OCI-LY7 (cell line): ENCODE results near the gene PEMT.

Experiments
- CTCF ChIP-seq: fragments of 200-600 bp; sonication (generic); conservative IDR thresholded peaks from 2 replicates; pipeline ENCODE4 v1.5.1; 2014; ENCODE audit warnings: mild to moderate bottlenecking, antibody characterized with exemption, low read length, moderate library complexity, mixed read lengths
- EZH2phosphoT487 ChIP-seq: fragments of 200-600 bp; sonication (generic); IDR thresholded peaks from 2 replicates; pipeline ENCODE4 v1.6.1; 2018; ENCODE audit warnings: low read depth, borderline replicate concordance, mild to moderate bottlenecking, mixed run types, antibody characterized with exemption, low read length, moderate library complexity, mixed read lengths

GRCh38 chr17:17626840-17627239 lies 35.3 kb upstream of the PEMT start:
- TF ChIP-seq CTCF (no peak), EZH2phosphoT487 (no peak)
